ENCODE data around the gene UCP3.

The UCP3 gene

DNA sequence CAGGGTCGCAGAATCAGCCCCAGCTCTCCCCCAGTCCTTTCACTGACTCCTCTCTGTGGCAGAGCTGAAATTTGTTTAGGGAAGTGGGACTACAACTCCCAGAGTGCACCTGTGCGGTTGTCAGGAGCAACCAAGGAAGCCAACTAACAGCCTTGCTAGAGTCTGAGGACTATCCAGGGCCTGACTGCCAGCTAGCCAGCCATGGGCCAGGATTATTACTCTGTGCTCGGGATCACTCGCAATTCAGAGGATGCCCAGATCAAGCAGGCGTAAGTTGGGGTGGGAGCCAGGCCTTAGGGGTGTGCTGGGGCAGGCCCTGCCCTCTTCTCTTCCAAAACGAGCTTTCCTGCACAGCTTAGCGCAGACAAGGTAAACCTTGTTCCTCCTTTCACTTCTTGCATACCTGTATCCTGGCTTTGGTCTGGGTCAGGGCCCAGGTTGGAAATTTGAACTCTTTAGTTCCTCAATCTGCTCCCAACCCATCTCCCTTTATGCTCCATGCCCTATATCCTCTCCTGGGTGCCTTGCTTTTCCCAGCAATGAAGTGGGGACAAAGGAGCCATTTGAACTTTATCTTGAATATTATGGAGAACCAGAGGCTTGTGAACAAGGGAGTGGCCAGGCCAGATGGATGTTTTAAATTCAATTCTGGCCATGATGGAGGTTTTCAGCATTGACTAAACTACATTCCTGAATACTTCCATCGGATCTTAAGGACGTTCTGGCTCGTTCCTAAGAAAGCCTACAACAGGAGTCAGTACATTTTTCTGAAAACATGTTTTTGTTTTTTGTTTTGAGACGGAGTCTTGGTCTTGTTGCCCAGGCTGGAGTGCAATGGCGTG is 57.8 kb downstream of the UCP3 start, which contains the start of gene DNAJB13:
TSS of gene DNAJB13 (plus strand) at position 158 of the 842 bp plus-strand sequence. CDS start at position 202, 44 bp downstream.
- Mint-ChIP-seq H3K4me1 (peaks cover 5% of the 10 kb centered on the region), H3K27me3 (ENCODE audit: low read depth) (peaks cover 4% of the 10 kb centered on the region), H3K36me3 (ENCODE audit: low read depth) (peaks cover 9% of the 10 kb centered on the region), H3K9me3 (peaks cover 7% of the 10 kb centered on the region), H3K27ac (peak within 1 kb of the TSS; percentile 7 to 68 (median 24)), H3K4me3 (no peak within 1 kb of the TSS)
- TF ChIP-seq, protein P1, sequence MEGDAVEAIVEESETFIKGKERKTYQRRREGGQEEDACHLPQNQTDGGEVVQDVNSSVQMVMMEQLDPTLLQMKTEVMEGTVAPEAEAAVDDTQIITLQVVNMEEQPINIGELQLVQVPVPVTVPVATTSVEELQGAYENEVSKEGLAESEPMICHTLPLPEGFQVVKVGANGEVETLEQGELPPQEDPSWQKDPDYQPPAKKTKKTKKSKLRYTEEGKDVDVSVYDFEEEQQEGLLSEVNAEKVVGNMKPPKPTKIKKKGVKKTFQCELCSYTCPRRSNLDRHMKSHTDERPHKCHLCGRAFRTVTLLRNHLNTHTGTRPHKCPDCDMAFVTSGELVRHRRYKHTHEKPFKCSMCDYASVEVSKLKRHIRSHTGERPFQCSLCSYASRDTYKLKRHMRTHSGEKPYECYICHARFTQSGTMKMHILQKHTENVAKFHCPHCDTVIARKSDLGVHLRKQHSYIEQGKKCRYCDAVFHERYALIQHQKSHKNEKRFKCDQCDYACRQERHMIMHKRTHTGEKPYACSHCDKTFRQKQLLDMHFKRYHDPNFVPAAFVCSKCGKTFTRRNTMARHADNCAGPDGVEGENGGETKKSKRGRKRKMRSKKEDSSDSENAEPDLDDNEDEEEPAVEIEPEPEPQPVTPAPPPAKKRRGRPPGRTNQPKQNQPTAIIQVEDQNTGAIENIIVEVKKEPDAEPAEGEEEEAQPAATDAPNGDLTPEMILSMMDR (IDR thresholded peaks at IDR 0.05; ENCODE audit: unreplicated experiment in 3 of 3), result no peak
